HG02623 (cell line): Measurements from ENCODE around the gene ADSL.

Source experiments
- ATAC-seq: cut with Tn5 transposase; IDR thresholded peaks from one replicate; pipeline ENCODE4 v1.9.1; 2021; ENCODE audit warnings: moderate library complexity; ENCODE audit not compliant: unreplicated experiment

ADSL gene

DNA sequence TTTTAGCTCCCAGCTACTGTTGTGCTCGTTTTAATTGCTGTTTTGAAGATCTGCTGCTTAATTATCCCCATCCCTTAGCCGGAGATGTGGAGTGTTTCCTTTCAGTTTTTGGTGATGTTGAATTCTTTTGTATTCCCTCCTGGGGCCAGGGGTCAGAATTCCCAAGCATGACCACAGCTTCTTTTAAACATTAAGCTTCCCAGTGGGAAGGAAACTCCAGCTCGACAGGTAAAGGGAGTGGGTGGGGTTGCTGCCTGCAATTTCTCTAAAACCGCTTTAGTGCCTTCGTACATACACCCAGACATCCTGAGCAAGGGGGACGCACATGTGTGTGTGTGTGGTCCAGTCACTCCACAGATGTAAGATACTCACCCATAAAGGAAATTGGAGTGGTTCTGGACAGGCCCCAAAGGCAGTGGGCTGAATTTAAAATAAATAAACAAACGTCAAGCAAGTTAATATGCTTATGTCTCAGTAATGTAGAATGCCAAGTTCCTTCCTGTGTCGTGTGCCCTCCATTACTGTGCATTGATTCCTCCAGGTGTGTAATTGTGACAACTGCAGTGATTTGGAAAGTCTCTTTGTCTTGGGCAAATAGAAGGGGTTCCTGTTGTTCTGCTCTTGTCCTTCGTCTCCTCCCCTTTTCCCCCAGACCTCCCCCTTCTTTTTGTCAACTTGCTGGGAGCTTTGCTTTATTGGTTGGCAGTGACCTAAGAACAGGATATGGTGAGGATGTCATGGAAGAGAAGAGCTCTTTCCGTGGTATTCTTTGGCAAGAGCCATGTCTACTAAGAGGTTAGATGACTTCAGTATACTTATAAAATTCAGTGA lies 19.2 kb upstream of the ADSL start:
- no peak for ATAC-seq

DNA sequence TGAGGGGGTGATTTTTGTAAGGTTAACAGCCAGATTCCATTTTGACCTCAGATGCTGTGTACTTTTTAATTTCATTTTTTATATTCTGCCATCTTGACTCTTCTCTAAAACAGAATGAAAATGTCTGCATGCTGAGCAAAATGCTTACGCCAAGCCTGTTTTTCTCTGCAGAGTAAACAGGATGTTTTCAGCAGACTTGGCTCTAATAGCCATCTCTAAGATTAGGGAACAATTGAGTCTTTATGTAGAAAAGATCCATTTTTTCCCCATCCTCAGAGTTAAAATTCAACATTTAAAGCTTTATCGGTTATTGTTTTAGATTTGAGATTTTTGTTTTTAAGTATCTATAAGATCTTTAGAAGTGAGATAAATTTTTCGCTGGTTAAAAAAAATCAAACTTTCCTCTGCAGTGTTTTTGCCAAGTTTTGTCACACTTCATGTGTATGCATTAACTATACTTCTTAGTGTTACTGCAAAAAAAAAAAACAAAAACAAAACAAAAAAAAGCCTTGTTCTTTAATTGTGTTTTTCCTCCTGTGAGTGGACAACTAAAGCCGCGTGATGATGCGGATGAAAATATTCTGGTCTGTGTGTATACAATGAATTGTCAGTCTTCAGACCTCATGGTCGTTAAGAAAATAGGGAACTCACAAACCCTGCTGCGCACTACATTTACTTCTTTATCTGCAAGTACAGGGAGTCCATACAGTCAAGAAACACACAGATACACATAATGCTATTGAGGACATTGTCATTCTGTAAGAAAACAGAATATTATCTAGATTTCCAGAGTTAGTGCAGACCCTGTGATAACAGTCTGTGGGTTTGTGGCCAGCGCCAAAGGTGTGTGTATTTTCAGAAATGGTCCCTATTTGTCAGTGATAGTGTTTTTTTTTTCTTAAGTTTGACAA lies 17.5 kb upstream of the ADSL start:
- ATAC-seq: no peak

DNA sequence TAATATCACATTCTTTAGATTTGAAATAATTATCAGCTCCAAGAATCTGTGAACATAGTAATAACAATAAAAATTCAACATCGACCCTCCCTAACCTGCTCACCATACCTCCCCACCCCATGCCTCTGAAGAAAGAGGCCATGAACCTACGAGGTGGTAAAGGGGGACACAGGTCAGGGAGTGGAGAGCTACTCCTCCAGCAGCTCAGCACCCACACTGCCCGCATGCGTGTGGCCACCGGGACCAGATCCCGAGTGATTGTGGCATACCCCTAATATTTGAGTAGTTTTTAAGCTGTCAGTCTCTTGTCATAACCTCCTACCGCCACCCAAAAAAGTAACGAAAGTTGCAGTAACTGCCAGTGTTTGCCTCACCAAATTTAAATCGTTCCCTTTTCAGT lies 16.8 kb upstream of the ADSL start:
- no peak for ATAC-seq

DNA sequence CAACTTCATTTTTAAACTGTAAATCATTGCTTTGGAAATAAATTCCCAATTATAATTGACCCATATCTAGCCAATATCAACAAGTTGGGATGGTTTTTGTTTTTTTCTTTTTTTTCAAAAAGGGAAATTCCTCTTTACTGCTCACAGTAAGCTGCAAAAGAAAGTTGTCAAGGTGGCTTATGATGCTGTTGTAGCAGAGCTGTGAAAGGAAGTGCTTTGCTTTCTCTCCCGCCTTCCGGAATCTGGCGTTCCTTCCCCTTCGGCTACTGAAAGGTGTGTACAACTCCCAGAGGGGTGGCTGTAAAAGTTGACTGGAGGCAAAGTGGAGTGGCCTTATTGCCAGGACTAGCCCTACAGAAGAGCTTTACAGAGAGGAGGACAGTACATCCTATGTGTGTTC lies 16.2 kb upstream of the ADSL start:
- ATAC-seq: no peak

DNA sequence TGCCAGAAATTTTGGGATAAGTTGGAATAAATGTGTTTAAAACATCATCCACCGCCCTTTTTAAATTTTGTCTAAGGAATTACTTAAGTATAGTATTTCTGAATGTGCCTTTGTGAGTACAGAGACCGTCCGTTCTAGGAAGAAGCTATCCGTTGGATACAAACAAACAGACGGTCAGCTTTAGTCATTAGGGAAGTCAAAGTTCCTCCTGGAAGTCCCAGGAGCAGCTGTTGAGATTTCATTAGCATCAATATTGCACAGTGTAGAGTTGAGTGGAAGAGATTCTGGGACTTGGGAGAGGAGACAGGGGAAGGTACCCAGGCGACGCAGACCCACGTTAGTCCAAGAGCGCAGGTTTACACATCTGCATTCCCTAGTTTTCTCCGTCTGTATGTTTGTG lies 15.7 kb upstream of the ADSL start:
- no peak for ATAC-seq

DNA sequence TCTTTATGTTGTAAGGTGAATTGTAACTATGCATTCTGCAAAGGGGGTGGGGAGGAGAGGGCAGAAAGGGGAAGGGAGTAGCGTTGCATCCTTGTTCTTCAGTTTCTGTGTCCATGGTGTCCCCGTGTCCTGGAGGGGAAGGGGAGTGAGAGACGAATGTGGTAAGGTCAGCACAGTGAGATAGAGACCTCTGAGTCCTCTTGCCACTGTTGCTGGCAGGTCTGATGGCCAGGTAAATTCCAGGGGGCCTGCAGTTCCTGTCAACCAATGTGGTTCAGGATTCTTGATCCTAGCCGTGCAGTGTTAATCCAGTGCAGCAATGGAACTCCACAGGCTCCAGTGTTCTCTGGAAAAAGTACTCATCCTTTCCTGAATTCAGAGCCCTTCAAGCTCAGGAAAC lies 14.6 kb upstream of the ADSL start:
- ATAC-seq: no peak

DNA sequence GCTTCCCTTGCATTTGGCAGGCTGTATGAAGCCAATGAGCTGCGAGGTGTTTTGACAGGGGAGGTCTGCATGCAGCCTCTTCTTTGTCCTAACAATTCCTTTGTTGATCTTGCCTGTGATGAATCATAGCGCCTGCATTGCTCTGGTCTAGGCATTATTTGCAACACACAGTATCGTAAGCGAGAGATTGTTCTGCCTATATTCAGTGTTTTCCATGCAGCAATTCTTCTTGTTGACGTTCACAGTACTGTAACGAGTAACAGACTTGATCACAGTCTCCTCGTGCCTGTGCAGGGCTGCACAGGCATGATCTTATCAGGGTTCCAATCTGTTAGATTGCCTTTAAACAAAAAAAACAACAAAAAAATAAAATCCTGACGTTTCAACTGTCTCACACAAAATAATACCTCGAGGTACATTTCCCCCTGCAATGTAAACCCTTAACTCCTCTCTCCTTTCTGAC lies 13.9 kb upstream of the ADSL start:
- no peak for ATAC-seq

DNA sequence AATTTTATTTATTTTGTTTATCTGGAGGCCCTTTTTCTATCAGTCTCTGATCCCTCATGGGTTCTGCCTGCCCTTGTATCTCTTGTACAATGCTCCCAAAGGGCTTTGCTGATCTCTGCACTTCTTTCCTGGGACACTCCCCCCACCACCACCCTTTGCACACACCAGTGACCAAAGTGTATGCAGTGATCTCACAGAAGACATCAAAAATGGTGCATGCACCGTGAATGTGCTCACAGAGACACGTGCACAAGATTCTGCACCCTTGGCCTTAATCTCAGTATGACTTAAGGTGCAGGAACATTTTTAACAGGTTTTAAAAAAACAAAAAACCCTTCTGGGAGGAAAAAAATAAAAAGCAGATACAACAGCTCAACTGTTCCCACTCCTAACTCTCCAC lies 12.2 kb upstream of the ADSL start:
- ATAC-seq: no peak

DNA sequence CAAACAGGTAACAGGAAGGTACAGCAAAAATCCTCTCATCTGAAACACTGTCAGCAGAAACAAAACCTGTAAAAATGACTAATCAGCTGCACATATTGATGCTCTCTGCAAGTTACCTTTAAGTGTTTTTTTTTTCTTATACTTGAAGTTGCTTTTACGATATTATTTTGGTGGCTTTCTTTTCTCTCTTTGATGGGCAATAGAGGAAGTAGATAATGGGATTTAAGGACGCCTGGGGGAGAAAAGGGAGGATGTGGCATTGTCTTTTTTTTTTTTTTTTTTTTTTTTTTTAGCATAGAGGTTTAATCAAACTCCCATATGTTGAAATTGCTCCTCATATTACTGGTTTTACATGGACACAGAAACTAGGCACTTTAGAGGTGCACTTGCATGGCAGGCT lies 11.4 kb upstream of the ADSL start:
- ATAC-seq: no peak

DNA sequence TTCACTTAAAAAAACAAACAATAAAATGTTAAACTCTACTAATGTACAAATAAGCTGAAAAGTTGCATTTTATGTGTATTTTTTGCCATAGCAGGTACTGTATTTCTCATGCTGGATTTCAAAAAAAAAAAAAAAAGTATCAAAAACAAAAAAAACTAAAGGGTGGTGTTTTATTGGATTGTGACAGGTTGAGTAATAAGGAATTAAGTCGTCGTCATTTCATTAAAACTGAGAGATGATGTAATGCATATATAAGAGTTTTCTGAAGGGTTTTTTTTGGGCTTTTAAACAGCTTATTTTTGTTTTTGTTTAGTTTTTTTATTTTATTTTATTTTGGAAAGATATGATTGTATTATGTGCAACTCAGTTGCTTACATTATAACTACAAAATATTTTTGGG lies 10.9 kb upstream of the ADSL start:
- no peak for ATAC-seq

DNA sequence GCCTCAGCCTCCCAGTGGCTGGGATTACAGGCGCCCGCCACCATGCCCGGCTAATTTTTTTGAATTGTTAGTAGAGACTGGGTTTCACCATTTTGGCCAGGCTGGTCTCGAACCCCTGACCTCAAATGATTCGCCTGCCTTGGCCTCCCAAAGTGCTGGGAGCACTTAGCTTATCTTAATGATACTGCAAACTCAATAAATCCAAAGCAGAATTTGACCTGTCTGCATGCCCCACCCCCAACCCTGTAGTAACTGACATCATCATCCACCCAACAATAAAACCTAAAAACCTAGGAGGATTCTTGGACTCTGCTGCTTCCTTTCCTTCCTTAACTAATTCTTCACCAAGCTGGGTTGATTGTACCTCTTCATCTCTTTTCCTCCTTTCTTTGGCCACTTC lies 6.3 kb upstream of the ADSL start:
- no peak for ATAC-seq

DNA sequence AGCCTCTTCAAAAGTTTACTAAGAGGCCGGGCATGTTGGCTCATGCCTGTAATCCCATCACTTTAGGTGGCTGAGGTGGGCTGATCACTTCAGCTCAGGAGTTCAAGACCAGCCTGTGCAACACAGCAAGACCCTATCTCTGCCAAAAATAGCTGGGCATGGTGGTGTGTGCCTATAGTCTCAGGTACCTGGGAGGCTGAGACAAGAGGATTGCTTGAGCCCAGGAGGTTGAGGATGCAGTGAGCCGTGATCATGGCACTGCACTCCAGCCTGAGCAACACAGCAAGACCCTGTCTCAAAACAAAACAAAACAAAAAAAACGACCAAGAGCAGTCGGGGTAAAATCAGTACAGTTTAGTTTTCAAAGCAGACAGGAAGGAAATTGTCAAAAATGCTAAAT lies 4.7 kb upstream of the ADSL start:
- no peak for ATAC-seq

DNA sequence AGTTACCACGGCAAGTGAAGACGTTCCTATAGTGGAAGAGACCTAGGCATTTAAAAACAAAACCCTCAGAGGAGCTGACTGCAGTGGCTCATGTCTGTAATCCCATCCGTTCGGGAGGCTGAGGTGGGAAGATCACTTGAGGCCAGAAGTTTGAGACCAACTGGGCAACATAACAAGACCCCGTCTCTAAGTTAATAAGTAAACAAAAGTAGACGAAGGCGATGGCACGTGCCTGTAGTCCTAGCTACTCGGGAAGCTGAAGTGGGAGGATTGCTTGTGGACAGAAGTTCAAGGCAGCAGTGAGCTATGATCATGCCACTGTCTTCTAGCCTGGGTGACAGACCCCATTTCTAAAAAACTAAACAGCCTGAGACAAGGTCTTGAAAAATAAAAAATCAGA lies 3.8 kb upstream of the ADSL start:
- no peak for ATAC-seq

DNA sequence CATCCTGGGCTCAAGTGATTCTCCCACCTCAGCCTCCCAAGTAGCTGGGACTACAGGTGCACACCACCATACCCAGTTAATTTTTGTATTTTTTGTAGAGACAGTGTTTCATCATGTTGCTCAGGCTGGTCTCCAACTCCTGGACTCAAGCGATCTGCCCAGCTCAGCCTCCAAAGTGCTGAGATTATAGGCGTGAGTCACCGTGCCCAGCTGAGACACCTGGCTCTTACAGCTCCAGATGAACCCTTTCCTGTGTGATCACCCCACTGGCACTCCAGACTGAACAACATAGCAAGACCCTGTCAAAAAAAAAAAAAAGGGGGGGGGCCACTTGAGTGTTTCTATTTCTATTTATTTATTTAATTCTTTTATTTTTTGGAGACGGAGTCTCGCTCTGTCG lies 1.0 kb upstream of the ADSL start:
- no peak for ATAC-seq

DNA sequence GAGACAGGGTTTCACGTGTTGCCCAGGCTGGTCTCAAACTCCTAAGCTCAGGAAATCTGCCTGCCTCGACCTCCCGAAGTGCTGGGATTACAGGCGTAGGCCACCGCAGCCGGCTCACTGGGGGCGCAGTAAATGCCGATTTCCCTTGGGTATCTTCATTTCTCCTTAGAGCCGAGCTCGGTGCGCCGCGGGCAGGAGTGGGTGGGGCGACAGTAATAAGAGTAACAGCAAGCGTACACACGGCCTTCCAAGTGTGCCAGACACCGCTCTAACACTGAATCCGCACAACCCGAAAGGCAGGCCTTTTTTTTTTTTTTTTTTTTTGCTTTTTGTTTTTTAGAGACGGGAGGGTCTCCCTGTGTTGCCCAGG lies 500 bp upstream of the ADSL start:
- no peak for ATAC-seq

DNA sequence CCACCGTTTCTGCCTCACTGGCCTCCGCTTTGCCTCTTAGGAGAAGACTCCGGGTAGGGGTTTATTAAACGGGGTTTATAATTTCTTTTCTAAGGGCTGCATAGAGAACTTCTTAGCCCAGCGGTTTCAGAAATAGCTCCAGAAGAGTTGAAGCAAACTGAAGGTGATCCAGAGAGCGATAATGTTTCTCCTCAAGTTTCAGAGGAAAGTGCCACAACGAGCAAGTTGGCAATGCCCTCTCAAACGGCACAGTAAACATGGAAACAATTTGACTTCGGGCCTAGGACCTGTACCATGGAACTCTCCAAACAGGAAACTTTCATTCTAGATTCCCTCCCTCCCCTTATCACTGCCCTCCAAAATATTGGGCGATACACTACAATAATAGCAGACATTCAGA lies 1.0 kb downstream of the ADSL start:
- ATAC-seq: no peak

DNA sequence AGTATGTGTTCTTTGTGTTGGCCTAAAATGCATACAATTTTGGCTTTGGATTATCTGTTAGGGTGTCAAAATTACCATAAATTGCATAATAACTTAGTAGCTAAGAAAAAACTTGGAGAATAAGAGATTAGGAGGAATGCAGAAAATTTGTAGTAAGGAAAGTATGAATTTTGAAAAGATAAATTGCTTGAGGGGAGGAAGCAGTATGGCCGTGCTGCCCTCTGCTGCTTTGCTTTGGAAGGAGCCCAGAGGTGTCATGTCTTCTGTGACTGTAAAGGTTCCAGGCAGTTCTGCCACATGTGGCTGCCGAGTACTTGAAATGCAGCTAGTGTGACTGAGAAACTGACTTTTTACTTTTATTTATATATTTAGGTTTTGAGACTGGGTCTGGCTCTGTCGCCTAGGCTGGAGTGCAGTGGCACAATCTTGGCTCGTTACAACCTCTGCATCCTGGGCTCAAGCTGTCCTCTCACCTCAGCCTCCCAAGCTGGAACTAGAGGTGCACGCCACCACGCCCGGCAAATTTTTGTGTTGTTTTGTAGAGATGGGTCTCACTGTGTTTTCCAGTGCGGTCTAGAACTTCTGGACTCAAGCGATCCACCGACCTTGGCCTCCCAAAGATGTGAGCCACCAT lies 1.8 kb downstream of the ADSL start:
- no peak for ATAC-seq

DNA sequence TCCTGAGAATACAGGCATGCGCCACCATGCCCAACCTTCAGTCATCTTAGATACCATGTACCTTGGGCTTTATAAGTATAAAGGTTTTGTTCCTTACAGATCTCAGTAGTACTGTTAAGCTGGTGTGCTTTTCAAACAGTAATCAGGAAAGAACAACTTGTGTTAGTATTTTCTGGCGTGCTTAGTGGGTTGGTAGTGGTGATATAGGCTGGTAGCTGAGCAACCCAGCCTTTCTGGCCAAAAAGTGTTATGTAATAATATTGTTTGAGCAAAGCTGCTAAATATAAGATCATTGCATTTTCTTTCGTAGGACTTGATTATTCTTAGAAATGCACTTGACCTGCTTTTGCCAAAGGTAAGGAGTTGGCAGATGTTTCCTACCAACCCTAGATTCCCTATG lies 6.5 kb downstream of the ADSL start:
- no peak for ATAC-seq

DNA sequence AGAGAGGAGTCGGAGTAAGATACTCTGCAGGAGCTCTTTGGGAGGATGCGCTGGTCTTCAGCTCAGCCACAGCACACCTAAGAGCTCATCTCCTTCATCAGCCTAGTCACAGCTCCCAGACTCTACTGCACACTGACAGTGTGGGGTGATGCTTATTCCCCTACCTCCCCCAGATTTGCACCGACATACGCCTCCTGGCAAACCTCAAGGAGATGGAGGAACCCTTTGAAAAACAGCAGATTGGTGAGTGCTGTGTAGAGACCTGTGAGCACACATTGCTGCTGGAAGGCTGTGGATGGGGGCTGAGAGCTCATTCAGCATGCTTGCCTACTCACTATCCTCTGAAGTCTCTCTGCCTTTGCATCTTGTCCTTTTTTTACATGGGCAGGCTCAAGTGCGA lies 14.8 kb downstream of the ADSL start:
- no peak for ATAC-seq

DNA sequence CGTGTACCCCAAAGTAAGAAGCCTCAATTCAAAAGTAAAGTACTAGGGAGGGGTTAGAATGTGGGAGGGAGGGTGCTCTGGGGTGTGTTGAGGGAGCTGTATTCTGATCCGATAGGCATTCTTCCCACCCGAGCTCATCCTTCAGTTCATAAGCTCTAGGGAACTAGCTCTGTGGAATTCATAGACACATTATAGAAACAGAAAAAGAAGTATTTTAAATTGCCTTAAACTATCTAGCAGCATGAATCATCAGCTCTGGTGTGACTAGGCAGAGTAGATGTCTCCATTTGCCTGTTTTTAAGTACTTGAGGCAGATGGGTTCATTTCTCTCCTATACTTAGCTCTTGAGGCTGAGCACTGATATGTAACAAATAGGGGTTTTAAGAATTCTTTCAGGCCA lies 16.8 kb downstream of the ADSL start:
- ATAC-seq: no peak

DNA sequence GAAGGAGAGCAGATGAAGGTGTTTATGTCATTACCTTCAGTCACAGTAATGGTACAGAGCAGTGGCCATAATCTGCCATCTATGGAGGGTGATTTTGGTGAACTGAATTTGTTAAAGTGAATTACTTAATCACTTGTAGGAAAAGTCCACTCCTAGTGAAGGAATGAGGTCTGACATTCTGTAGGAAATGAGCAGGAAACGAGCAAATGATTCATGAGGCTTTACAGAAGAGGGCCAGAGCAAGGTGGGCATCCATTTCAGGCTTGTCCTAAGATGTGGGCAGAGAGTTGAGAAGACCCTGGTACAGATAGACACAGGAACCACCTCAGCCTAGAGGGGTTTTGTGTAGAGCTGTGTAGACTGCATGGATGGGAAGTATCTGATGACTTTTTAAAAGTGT lies 18.1 kb downstream of the ADSL start:
- ATAC-seq: no peak

DNA sequence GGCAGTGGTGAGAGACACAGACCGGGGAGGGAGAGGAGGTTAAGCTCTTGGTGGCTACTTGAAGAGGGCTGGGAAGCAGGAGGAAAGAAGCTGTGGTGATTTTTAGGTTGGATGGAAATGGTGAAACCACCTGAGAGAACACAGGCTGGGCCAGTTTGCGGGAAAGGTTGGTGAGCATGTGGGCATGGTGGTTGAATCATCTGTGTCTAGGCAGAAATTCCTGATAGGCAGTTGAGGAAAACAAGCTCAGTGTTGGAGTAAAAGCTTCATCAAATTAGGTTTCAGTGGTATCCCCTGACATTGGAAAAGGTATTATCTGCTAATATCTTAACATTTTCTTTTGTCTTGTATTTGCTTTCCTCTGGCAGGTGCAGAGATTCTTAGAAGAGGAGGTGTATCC lies 19.8 kb downstream of the ADSL start:
- ATAC-seq: no peak
